HUES6 (cell line): Measurements from ENCODE around the gene ALOX12B.

Experiments
- H3K27ac ChIP-seq: 2 replicates; pipeline ENCODE4 v1.7.0; 2013; ENCODE audit warnings: low read depth, mild to moderate bottlenecking, low read length, inconsistent platforms
- H3K27me3 ChIP-seq: 2 replicates; pipeline ENCODE4 v1.6.1; 2013; ENCODE audit warnings: low read length; ENCODE audit not compliant: control insufficient read depth, insufficient read depth
- H3K36me3 ChIP-seq: 2 replicates; pipeline ENCODE4 v1.6.1; 2013; ENCODE audit warnings: low read length; ENCODE audit not compliant: control insufficient read depth, insufficient read depth
- H3K4me1 ChIP-seq: 2 replicates; pipeline ENCODE4 v1.6.1; 2013; ENCODE audit warnings: low read length; ENCODE audit not compliant: control insufficient read depth, insufficient read depth
- H3K4me3 ChIP-seq: 2 replicates; pipeline ENCODE4 v1.5.1; 2013; ENCODE audit warnings: low read depth, low read length
- H3K9ac ChIP-seq: one replicate; pipeline ENCODE4 v1.6.1; 2013; ENCODE audit warnings: mild to moderate bottlenecking, low read length
- H3K9me3 ChIP-seq: 2 replicates; pipeline ENCODE4 v1.6.1; 2013; ENCODE audit warnings: low read depth, low read length; ENCODE audit not compliant: control insufficient read depth, insufficient read depth

ALOX12B gene

GRCh38 chr17:8072341-8072728 is 15.2 kb downstream of the ALOX12B start:
- no peak overlapping the region for H3K27ac ChIP-seq
- no peaks in the 10 kb centered on the region for H3K9me3 ChIP-seq
- H3K9ac ChIP-seq: no peak overlapping the region
- no peaks in the 10 kb centered on the region for H3K36me3 ChIP-seq
- peak overlapping the region; percentile 73 for H3K4me3 ChIP-seq
- peaks cover 10% of the 10 kb centered on the region for H3K4me1 ChIP-seq
- H3K27me3 ChIP-seq: peaks cover 95% of the 10 kb centered on the region

GRCh38 chr17:8071496-8071895 is 16.0 kb downstream of the ALOX12B start:
- H3K4me1 ChIP-seq: peaks cover 14% of the 10 kb centered on the region
- H3K4me3 ChIP-seq: no peak overlapping the region
- H3K27ac ChIP-seq: no peak overlapping the region
- no peaks in the 10 kb centered on the region for H3K9me3 ChIP-seq
- no peaks in the 10 kb centered on the region for H3K36me3 ChIP-seq
- H3K27me3 ChIP-seq: peaks cover 91% of the 10 kb centered on the region
- H3K9ac ChIP-seq: no peak overlapping the region

GRCh38 chr17:8069587-8069860 is 18.0 kb downstream of the ALOX12B start:
- Histone ChIP-seq H3K9ac (no peak overlapping the region), H3K4me1 (peaks cover 17% of the 10 kb centered on the region), H3K4me3 (no peak overlapping the region), H3K27ac (no peak overlapping the region), H3K36me3 (no peaks in the 10 kb centered on the region), H3K27me3 (peaks cover 76% of the 10 kb centered on the region), H3K9me3 (no peaks in the 10 kb centered on the region)

GRCh38 chr17:8068736-8069586 is 18.6 kb downstream of the ALOX12B start:
- Histone ChIP-seq H3K36me3 (no peaks in the 10 kb centered on the region), H3K9me3 (no peaks in the 10 kb centered on the region), H3K27me3 (peaks cover 74% of the 10 kb centered on the region), H3K4me1 (peaks cover 17% of the 10 kb centered on the region), H3K4me3 (no peak overlapping the region), H3K27ac (no peak overlapping the region), H3K9ac (no peak overlapping the region)

GRCh38 chr17:8067806-8068205 is 19.7 kb downstream of the ALOX12B start:
- Histone ChIP-seq H3K27me3 (peaks cover 72% of the 10 kb centered on the region), H3K36me3 (no peaks in the 10 kb centered on the region), H3K4me1 (peaks cover 17% of the 10 kb centered on the region), H3K9ac (no peak overlapping the region), H3K9me3 (no peaks in the 10 kb centered on the region), H3K27ac (no peak overlapping the region), H3K4me3 (no peak overlapping the region)

GRCh38 chr17:8066841-8067775 is 20.4 kb downstream of the ALOX12B start:
- Histone ChIP-seq H3K36me3 (no peaks in the 10 kb centered on the region), H3K27ac (no peak overlapping the region), H3K9me3 (no peaks in the 10 kb centered on the region), H3K4me1 (peaks cover 23% of the 10 kb centered on the region), H3K27me3 (peaks cover 72% of the 10 kb centered on the region), H3K9ac (no peak overlapping the region), H3K4me3 (no peak overlapping the region)

GRCh38 chr17:8064561-8065019 is 22.9 kb downstream of the ALOX12B start:
- peaks cover 70% of the 10 kb centered on the region for H3K27me3 ChIP-seq
- H3K4me3 ChIP-seq: peak overlapping the region; percentile 5; the same call in 1 of the 2 replicates
- no peaks in the 10 kb centered on the region for H3K9me3 ChIP-seq
- H3K4me1 ChIP-seq: peaks cover 38% of the 10 kb centered on the region
- H3K27ac ChIP-seq: no peak overlapping the region
- no peaks in the 10 kb centered on the region for H3K36me3 ChIP-seq
- H3K9ac ChIP-seq: no peak overlapping the region

GRCh38 chr17:8063761-8064534 is 23.6 kb downstream of the ALOX12B start:
- Histone ChIP-seq H3K4me1 (peaks cover 38% of the 10 kb centered on the region), H3K36me3 (no peaks in the 10 kb centered on the region), H3K9me3 (no peaks in the 10 kb centered on the region), H3K27ac (no peak overlapping the region), H3K4me3 (peak overlapping the region; percentile 66), H3K9ac (peak overlapping the region; percentile 77), H3K27me3 (peaks cover 69% of the 10 kb centered on the region)

- Histone ChIP-seq H3K27ac (no peak overlapping the region), H3K4me1 (peaks cover 39% of the 10 kb centered on the region), H3K27me3 (peaks cover 63% of the 10 kb centered on the region), H3K9me3 (no peaks in the 10 kb centered on the region), H3K9ac (peak overlapping the region; percentile 77), H3K4me3 (peak overlapping the region; percentile 66), H3K36me3 (no peaks in the 10 kb centered on the region)
Observed at GRCh38 chr17:8062807-8063483, 24.6 kb downstream of the ALOX12B start.

GRCh38 chr17:8062435-8062806 is 25.1 kb downstream of the ALOX12B start:
- Histone ChIP-seq H3K9ac (peak overlapping the region; percentile 77), H3K4me3 (peak overlapping the region; percentile 66)

More at GRCh38 chr17:8062435-8062806, 25.1 kb downstream of the ALOX12B start:
- H3K9me3 ChIP-seq: no peaks in the 10 kb centered on the region
- H3K36me3 ChIP-seq: no peaks in the 10 kb centered on the region
- H3K27ac ChIP-seq: no peak overlapping the region; the same call in 1 of the 2 replicates
- peaks cover 41% of the 10 kb centered on the region for H3K4me1 ChIP-seq
- peaks cover 60% of the 10 kb centered on the region for H3K27me3 ChIP-seq
